Cortex of kidney (tissue), 1 donor: Measurements from ENCODE around the gene SNRPA.

Source experiments
- DNase-seq: peaks from one replicate; lab custom pipeline; 2025; lab: John Stamatoyannopoulos, UW

The SNRPA gene

GRCh38 chr19:40750874-40751537 lies at the start of gene SNRPA:
TSS of gene SNRPA (plus strand) at chr19:40751203. CDS start at chr19:40751409, 206 bp downstream.
- no peak for DNase-seq

- DNase-seq = no peak
These were observed 49.2 kb upstream of the SNRPA start for GRCh38 chr19:40701758-40702157.

- DNase-seq = no peak
These were observed 48.5 kb upstream of the SNRPA start for GRCh38 chr19:40702337-40703012.

- no peak for DNase-seq
These were observed 47.8 kb upstream of the SNRPA start for GRCh38 chr19:40703029-40703755.

GRCh38 chr19:40704491-40705361 lies 46.3 kb upstream of the SNRPA start:
- no peak for DNase-seq

- no peak for DNase-seq
These were observed 45.7 kb upstream of the SNRPA start for GRCh38 chr19:40705362-40705651.

GRCh38 chr19:40705950-40706619 lies 44.9 kb upstream of the SNRPA start:
- DNase-seq = no peak

GRCh38 chr19:40707615-40708014 lies 43.4 kb upstream of the SNRPA start:
- DNase-seq = no peak

- no peak for DNase-seq
These were observed 41.2 kb upstream of the SNRPA start for GRCh38 chr19:40709817-40710216.

GRCh38 chr19:40713939-40714338 lies 37.1 kb upstream of the SNRPA start:
- DNase-seq = no peak

GRCh38 chr19:40714441-40715299 lies 36.3 kb upstream of the SNRPA start:
- no peak for DNase-seq

GRCh38 chr19:40716031-40716481 lies 34.9 kb upstream of the SNRPA start:
- no peak for DNase-seq

- peak; percentile 82 for DNase-seq
These were observed 34.3 kb upstream of the SNRPA start, which contains the start of the genes COQ8B and ITPKC for GRCh38 chr19:40716482-40717324. TSS of gene COQ8B (minus strand) at chr19:40716886. CDS start at chr19:40714632, 2,254 bp downstream. TSS of gene ITPKC (plus strand) at chr19:40717112. CDS start at chr19:40717136, 24 bp downstream.

GRCh38 chr19:40717325-40717879 lies 33.6 kb upstream of the SNRPA start:
- no peak for DNase-seq

- no peak for DNase-seq
These were observed 32.9 kb upstream of the SNRPA start for GRCh38 chr19:40717880-40718773.

GRCh38 chr19:40718774-40719391 lies 32.1 kb upstream of the SNRPA start:
- DNase-seq = no peak

- no peak for DNase-seq
These were observed 31.5 kb upstream of the SNRPA start for GRCh38 chr19:40719414-40719894.

- DNase-seq = no peak
These were observed 29.9 kb upstream of the SNRPA start for GRCh38 chr19:40721140-40721486.
